Heart left ventricle (tissue), 13 donors: ENCODE data around the gene TNFAIP1.

Experiments used
- CTCF ChIP-seq, 12 donors: fragments of 200-600 bp; sonication (generic) in 4 of 12; IDR thresholded peaks; one replicate each; pipeline versions ENCODE4 v1.5.0 to v1.8.0; 2018 to 2022; ENCODE audit warnings: antibody characterized with exemption in 12 of 12, mild to moderate bottlenecking in 5 of 12
- POLR2A ChIP-seq, 2 donors: fragments of 450-650 bp; IDR thresholded peaks; one replicate each; pipeline ENCODE4 v1.6.1; 2017; ENCODE audit warnings: antibody characterized with exemption in 2 of 2, mild to moderate bottlenecking in 2 of 2, moderate library complexity in 2 of 2
- donor health status: ischemic (EF 13 %, LVEDD 7.1; RV severe dilation, severe dysfunction).
- donor health status: DM: no; HTN: yes; CAD: no.
- donor health status: DM: no; HTN: no; CAD: no.
- donor health status: ischemic (EF 25% LVEDD 6.9; RV normal size, moderate dysfunction).
- donor health status: ischemic (EF 25% LVEDD 5.7; RV mildly dilated, moderate dysfunction).
- donor health status: ischemic (EF 35%, LVEDD 5.7; RV mildly dilated, moderate dysfunction).
- donor health status: nonischemic (EF 11% LVEDD 7.7; RV severe dilation, severe dysfunction).
- donor health status: DM: yes; HTN: yes; CAD: no.
- donor health status: PGD.
- donor health status: ischemic (EF 29% LVEDD 5.4; RV normal size, mild dysfunction).
- donor health status: nonischemic (EF 23%, LVEDD 6.1; RV moderate dilation, normal function).

DNA sequence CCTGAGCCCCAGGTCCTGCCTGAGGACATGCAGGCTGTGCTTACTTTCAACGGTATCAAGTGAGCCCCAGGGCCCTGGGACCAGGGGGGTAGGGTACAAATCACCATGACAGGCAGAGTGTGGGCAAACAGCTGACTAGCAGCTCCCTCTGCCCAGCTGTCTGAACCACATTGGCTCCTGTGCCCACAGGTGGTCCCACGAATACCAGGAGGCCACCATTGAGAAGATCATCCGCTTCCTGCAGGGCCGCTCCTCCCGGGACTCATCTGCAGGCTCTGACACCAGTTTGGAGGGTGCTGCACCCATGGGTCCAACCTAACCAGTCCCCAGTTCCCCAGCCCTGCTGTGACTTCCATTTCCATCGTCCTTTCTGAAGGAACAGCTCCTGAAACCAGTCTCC, 60.4 kb downstream of the TNFAIP1 start:
- TF ChIP-seq CTCF (IDR thresholded peaks at IDR 0.05) = no peak
- no peak for TF ChIP-seq POLR2A (IDR thresholded peaks at IDR 0.05)
